HEK293T (cell line): Measurements from ENCODE around the gene CDC25A.

Source experiments
- CTCF ChIA-PET: fragments of 350-600 bp; formaldehyde crosslinking; extraction: SDS; loops from one replicate; lab custom pipeline; 2021; ENCODE audit warnings: antibody characterized with exemption, inconsistent platforms; lab: Yijun Ruan, JAX
- POLR2A ChIA-PET: fragments of 350-600 bp; formaldehyde crosslinking; extraction: SDS; loops from one replicate; lab custom pipeline; 2020; ENCODE audit warnings: antibody characterized with exemption, inconsistent platforms; lab: Yijun Ruan, JAX
- DNase-seq: peaks from one replicate; pipeline ENCODE4 v3.0.0; 2012; ENCODE audit warnings: mixed read lengths; ENCODE audit errors: extremely low spot score
- ARNT ChIP-seq: fragments of 450-650 bp; IDR thresholded peaks from 2 replicates; pipeline ENCODE4 v1.6.1; 2017; ENCODE audit warnings: mild to moderate bottlenecking
- BHLHE40 ChIP-seq: fragments of 450-650 bp; IDR thresholded peaks from 2 replicates; pipeline ENCODE4 v1.6.1; 2016; ENCODE audit warnings: mild to moderate bottlenecking, moderate library complexity, borderline replicate concordance
- CTBP1 ChIP-seq: fragments of 450-650 bp; IDR thresholded peaks from 2 replicates; pipeline ENCODE4 v1.6.1; 2016; ENCODE audit warnings: borderline replicate concordance
- ELF4 ChIP-seq: fragments of 450-650 bp; IDR thresholded peaks from 2 replicates; pipeline ENCODE4 v1.6.1; 2017; ENCODE audit warnings: antibody characterized with exemption
- FOXA1 ChIP-seq: fragments of 450-650 bp; IDR thresholded peaks from 2 replicates; pipeline ENCODE4 v1.6.1; 2016; ENCODE audit warnings: mild to moderate bottlenecking
- FOXK2 ChIP-seq: fragments of 450-650 bp; IDR thresholded peaks from 2 replicates; pipeline ENCODE4 v1.6.1; 2016; ENCODE audit warnings: mild to moderate bottlenecking
- FOXM1 ChIP-seq: fragments of 450-650 bp; IDR thresholded peaks from 2 replicates; pipeline ENCODE4 v1.6.1; 2017; ENCODE audit warnings: mild to moderate bottlenecking, borderline replicate concordance
- HDGF ChIP-seq: fragments of 450-650 bp; IDR thresholded peaks from 2 replicates; pipeline ENCODE4 v1.6.1; 2017; ENCODE audit warnings: antibody characterized with exemption, borderline replicate concordance
- L3MBTL2 ChIP-seq: fragments of 450-650 bp; conservative IDR thresholded peaks from 2 replicates; pipeline ENCODE4 v1.6.1; 2016; ENCODE audit warnings: mild to moderate bottlenecking
- LEF1 ChIP-seq: fragments of 450-650 bp; IDR thresholded peaks from 2 replicates; pipeline ENCODE4 v1.6.1; 2017; ENCODE audit warnings: mild to moderate bottlenecking, borderline replicate concordance
- NFRKB ChIP-seq: fragments of 450-650 bp; IDR thresholded peaks from 2 replicates; pipeline ENCODE4 v1.6.1; 2016; ENCODE audit warnings: mild to moderate bottlenecking, moderate library complexity
- SP1 ChIP-seq: fragments of 450-650 bp; IDR thresholded peaks from 2 replicates; pipeline ENCODE4 v1.6.1; 2017
- SUZ12 ChIP-seq: fragments of 450-650 bp; IDR thresholded peaks from 2 replicates; pipeline ENCODE4 v1.6.1; 2016; ENCODE audit warnings: mild to moderate bottlenecking
- TARDBP ChIP-seq: fragments of 450-650 bp; IDR thresholded peaks from 2 replicates; pipeline ENCODE4 v1.6.1; 2016
- ZNF384 ChIP-seq: fragments of 450-650 bp; IDR thresholded peaks from 2 replicates; pipeline ENCODE4 v1.6.1; 2016
- TF ChIP-seq, protein P1 (sequence below): fragments of 450-650 bp; IDR thresholded peaks from 2 replicates; pipeline ENCODE4 v1.6.1; 2016

Gene CDC25A

DNA sequence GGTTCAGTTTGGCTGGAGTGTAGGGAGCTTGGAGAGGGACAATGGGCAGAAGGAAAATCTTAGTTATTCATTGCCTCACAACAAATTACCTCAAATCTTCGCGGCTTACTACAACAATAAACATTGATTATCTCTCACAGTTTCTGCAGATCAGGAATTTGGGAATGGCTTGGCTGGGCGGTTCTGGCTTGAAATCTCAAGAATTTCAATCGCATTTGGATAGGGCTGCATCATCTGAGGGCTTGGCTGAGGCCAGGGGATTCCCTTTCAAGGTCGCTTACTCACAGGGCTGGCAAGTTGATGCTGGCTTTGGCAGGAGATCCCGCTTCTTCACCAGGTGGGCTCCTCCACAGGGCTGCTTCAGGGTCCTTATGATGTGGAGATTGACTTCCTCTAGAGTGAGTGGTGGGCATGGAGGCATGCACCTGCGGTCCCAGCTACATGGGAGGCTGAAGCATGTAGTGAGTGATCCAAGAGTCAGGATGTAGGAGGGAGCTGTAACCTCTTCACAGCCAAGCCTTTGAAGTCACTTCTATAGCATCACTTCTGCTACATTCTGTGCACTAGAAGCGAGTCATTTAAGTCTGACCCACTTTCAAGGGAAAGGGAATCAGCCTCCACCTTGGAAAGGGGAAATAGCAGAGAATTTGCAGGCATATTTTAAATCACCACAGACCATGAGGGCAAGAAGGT is 63.1 kb downstream of the CDC25A start:
- ChIA-PET CTCF (no interaction called here), POLR2A (no interaction called here)
- no peak for DNase-seq
- no peak for TF ChIP-seq CTBP1
- TF ChIP-seq, protein P1, sequence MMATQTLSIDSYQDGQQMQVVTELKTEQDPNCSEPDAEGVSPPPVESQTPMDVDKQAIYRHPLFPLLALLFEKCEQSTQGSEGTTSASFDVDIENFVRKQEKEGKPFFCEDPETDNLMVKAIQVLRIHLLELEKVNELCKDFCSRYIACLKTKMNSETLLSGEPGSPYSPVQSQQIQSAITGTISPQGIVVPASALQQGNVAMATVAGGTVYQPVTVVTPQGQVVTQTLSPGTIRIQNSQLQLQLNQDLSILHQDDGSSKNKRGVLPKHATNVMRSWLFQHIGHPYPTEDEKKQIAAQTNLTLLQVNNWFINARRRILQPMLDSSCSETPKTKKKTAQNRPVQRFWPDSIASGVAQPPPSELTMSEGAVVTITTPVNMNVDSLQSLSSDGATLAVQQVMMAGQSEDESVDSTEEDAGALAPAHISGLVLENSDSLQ = no peak
- no peak for TF ChIP-seq FOXK2
- TF ChIP-seq NFRKB = no peak

DNA sequence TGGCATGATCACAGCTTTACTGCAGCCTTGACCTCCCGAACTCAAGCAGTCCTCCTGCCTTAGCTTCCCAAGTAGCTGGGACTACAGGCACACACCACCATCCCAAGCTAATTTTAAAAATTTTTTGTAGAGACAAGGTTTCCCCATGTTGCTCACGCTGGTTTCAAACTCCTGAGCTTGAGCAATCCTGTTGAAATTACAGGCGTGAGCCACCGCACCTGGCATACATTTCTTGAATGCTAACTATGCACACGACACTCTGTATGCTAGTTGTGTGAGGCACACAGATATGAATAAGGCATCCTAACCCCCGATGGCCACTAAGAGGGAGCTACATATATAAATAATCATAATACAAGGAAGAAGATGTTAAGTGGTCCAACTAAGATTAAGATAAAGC is 64.9 kb downstream of the CDC25A start:
- DNase-seq = no peak
- no peak for TF ChIP-seq FOXM1
- no peak for TF ChIP-seq ZNF384
- TF ChIP-seq, protein P1 = no peak
- TF ChIP-seq SUZ12 = no peak
- no peak for TF ChIP-seq SP1
- TF ChIP-seq BHLHE40 = no peak
- no peak for TF ChIP-seq FOXK2
- TF ChIP-seq LEF1 = no peak
- no peak for TF ChIP-seq HDGF
- TF ChIP-seq TARDBP = no peak
- no peak for TF ChIP-seq CTBP1
- POLR2A ChIA-PET = interaction anchor here (0.8 kb wide), 1 partner anchor 34 kb away, joined by 4 read pairs; no protein-coding TSS in a partner anchor
- CTCF ChIA-PET = interaction anchor here (0.7 kb wide), 1 partner anchor 86 kb away, joined by 4 read pairs; no protein-coding TSS in a partner anchor

DNA sequence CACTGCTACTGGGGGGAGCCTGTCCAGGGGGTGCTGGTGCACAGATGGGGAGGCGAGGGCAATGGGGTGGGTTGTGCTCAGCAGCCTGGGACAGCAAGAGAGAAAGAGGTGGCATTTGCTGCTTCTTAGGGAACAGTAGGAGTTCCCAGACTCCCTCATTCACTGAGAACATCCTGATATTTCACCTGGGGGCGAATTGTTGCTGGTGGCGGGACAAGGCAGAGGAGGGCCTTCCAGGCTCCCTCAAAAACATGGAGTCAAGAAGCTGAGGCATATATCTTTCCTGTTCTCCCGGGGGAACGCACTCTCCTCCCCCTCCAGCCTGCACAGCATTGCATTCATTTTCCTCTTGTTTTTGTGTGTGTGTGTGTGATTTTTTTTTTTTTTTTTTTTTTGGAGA is 65.7 kb downstream of the CDC25A start:
- TF ChIP-seq HDGF (no peak), SP1 (no peak), FOXK2 (no peak), CTBP1 (no peak), FOXA1 (no peak), FOXM1 (no peak), NFRKB (no peak), ARNT (no peak)
- TF ChIP-seq, protein P1 = no peak
- no peak for DNase-seq
- CTCF ChIA-PET = interaction anchor here (0.7 kb wide), 1 partner anchor 85 kb away, joined by 4 read pairs; no protein-coding TSS in a partner anchor
- POLR2A ChIA-PET = no interaction called here

DNA sequence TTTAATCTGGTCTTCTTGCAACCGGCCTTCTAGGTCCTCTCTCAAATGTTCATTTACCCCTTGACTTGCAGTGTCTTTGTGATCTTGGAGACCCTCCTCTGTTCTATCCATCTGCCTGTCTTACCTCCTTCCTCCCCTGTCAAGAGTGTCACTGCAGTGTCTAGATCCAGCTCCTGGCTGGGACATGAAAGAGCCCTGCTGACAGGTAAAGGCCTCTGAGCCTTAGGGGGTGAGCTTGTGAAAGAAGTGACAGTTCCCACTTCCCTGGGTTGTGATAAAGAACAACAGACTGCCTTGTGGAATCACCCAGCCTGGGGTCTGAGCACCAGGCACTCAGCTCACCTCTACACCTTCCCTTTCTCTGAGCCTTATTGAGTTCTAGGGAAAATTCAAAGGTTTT is 68.0 kb downstream of the CDC25A start:
- CTCF ChIA-PET = no interaction called here
- TF ChIP-seq ARNT = no peak
- no peak for TF ChIP-seq ELF4
- TF ChIP-seq FOXA1 = no peak
- TF ChIP-seq ZNF384 = no peak
- TF ChIP-seq FOXM1 = no peak
- TF ChIP-seq HDGF = no peak
- TF ChIP-seq, protein P1 = no peak
- no peak for TF ChIP-seq SP1
- TF ChIP-seq LEF1 = no peak
- TF ChIP-seq FOXK2 = no peak
- TF ChIP-seq CTBP1 = no peak
- TF ChIP-seq SUZ12 = no peak
- TF ChIP-seq NFRKB = no peak
- TF ChIP-seq BHLHE40 = no peak
- TF ChIP-seq TARDBP = no peak
- no peak for TF ChIP-seq L3MBTL2
- DNase-seq = no peak
- POLR2A ChIA-PET = interaction anchor here (0.7 kb wide), 1 partner anchor 31 kb away, joined by 3 read pairs; no protein-coding TSS in a partner anchor

DNA sequence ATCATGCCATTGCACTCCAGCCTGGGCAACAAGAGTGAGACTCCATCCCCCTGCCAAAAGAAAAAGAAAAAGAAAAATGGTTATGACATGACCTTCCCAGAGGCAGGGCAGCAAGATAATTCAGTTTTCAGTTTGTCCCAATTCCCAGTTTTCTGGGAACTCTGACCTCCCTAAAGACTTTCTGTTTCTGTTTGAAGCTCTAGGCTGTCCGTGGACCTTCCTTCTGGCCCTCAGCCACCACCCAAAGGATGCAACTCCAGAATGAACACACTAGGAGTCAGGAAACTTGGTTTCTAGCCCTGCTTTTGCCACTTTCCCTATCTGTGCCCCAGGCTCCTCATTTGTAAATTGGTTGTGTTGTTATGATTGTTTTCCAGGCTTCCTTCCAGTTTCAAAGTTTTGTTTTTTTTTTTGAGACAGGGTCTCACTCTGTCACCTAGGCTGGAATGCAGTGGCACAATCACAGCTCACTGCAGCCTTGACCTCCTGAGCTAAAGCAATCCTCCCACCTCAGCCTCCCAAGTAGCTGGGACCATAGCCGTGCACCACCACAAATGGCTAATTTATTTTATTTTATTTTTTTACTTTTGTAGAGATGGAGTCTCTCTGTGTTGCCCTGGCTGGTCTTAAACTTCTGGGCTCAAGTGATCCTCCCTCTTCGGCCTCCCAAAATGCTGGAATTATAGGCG is 68.6 kb downstream of the CDC25A start:
- no peak for DNase-seq
- no peak for TF ChIP-seq HDGF
- TF ChIP-seq FOXM1 = no peak
- no peak for TF ChIP-seq L3MBTL2
- no peak for TF ChIP-seq ELF4
- TF ChIP-seq SUZ12 = no peak
- TF ChIP-seq ARNT = no peak
- POLR2A ChIA-PET = interaction anchor here (0.7 kb wide), 1 partner anchor 30 kb away, joined by 3 read pairs; no protein-coding TSS in a partner anchor
- CTCF ChIA-PET = no interaction called here
